GM12864 (cell line): Measurements from ENCODE around the gene PCDHGB1.
A peak's percentile ranks its signal among the peaks of the same experiment; 100 is the strongest.
"Not testable (repeated sequence)": the region's sequence is repeated elsewhere in the genome, so short reads cannot be mapped to it uniquely, and the experiment has no call there.

Source experiments
- DNase-seq: peaks from one replicate; pipeline ENCODE4 v3.0.0-alpha.2; 2011; ENCODE audit warnings: low read depth
- H3K4me3 ChIP-seq: 2 replicates; pipeline ENCODE4 v1.5.1; 2011; ENCODE audit warnings: mild to moderate bottlenecking, low read depth, low read length, control low read depth
- CTCF ChIP-seq: IDR thresholded peaks from 2 replicates; pipeline ENCODE4 v1.5.1; 2011; ENCODE audit warnings: low read depth, mild to moderate bottlenecking, moderate library complexity, low read length, control low read depth, inconsistent platforms; ENCODE audit errors: missing control alignments

PCDHGB1 gene

GRCh38 chr5:141371572-141372475 lies 21.9 kb downstream of the PCDHGB1 start:
- TF ChIP-seq CTCF, result no peak
- DNase-seq, result no peak
- H3K4me3 ChIP-seq, result no peak overlapping the region

GRCh38 chr5:141373673-141374317 lies 23.9 kb downstream of the PCDHGB1 start, which contains the start of gene PCDHGA6:
Gene PCDHGA6, plus strand, starts transcription at chr5:141373891. Its CDS starts 193 bp downstream, at chr5:141374084.
- H3K4me3 ChIP-seq, result no peak within 1 kb of the TSS
- DNase-seq, result no peak
- peak; percentile 23 for TF ChIP-seq CTCF

- no peak overlapping the region for H3K4me3 ChIP-seq
- no peak for DNase-seq
- no peak for TF ChIP-seq CTCF
Observed at GRCh38 chr5:141374627-141375026, 24.7 kb downstream of the PCDHGB1 start.

- not testable (repeated sequence) for DNase-seq, H3K4me3 ChIP-seq
- TF ChIP-seq CTCF, result peak; percentile 11
Observed at GRCh38 chr5:141375444-141376155, 25.7 kb downstream of the PCDHGB1 start.

GRCh38 chr5:141382469-141383294 lies 32.8 kb downstream of the PCDHGB1 start, which contains the start of gene PCDHGA7:
Gene PCDHGA7, plus strand, starts transcription at chr5:141382742. Its CDS starts 158 bp downstream, at chr5:141382900.
- no peak within 1 kb of the TSS for H3K4me3 ChIP-seq
- no peak for DNase-seq
- no peak for TF ChIP-seq CTCF

GRCh38 chr5:141383345-141383744 lies 33.4 kb downstream of the PCDHGB1 start:
- no peak for TF ChIP-seq CTCF
- no peak for DNase-seq
- no peak overlapping the region for H3K4me3 ChIP-seq
